ENCODE measurements around the gene DHRS9. TPM values are rescaled to one million over a fixed set of nuclear protein-coding genes. Genes with fewer than 3 reads are reported as not detected.

Gene DHRS9
- total and polyA plus RNA-seq, 9 of the 15 experiments (the other 6 are each of a cell fraction or from before 2014, with no cell fraction given): 0.27 to 1.7 (median 0.69) TPM

DNA sequence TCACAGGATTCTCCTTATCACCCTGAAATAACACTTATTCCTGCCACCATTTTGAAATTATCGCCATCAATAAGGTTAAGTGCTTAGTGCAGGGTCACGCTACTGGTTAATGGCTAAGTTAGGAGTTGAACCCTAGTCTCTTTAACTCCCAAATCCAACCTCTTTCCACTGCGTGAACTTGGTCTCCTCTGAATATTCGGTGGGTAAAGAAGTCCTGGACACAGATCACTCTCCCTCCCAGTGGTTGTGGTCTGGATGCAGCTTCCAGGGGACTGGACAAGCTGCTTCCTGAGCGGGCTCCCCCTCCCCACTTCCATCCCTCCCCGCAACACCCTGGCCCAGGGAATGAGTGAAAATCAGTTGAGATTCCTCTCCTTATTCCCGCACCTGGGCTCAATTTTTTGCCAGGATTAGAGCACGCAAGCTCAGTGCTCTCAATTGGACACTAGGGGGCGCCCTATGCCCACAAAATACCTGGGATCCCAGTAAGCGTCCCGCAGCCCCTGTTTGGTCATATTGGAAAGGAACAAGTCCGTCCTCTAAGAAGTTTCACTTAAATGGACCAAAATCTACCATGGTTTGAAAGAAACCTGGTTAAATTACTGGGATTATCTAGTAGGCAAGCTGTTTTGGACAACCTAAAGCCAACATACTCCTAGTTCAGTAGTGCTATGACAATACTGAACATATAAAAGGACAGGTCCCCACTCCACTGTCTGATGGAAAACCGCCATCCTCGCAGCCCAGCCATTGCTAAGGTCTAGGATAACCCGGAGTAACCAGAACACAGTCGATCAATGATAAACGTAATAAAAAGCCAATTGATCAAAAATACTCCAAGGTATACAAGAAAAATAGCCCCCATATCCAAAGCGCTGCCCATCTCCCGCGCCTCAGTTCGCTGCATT is 40.4 kb downstream of the DHRS9 start (continued):
- TF ChIP-seq PREB (CRISPR knock-in tag; IDR thresholded peaks at IDR 0.05): 0 out of 2 replicates have a peak, but pooled peaks have one; percentile 29
- no peak for TF ChIP-seq IFI16 (CRISPR knock-in tag; IDR thresholded peaks at IDR 0.05)
- 0 out of 2 replicates have a peak, but pooled peaks have one; percentile 60 for TF ChIP-seq LCOR (CRISPR knock-in tag; IDR thresholded peaks at IDR 0.05)
- TF ChIP-seq MGA (IDR thresholded peaks at IDR 0.05): no peak
- no peak for TF ChIP-seq HIVEP1 (CRISPR knock-in tag; IDR thresholded peaks at IDR 0.05)
- 0 out of 2 replicates have a peak, but pooled peaks have one; percentile 16 for TF ChIP-seq ZBTB26 (CRISPR knock-in tag; IDR thresholded peaks at IDR 0.05)
- no peak for TF ChIP-seq ZNF668 (CRISPR knock-in tag; IDR thresholded peaks at IDR 0.05)
- TF ChIP-seq TRIM24 (IDR thresholded peaks at IDR 0.05): no peak
